Skeletal muscle cell (primary cell): Measurements from ENCODE around the gene PTPRD.

Experiments
- DNase-seq: peaks from one replicate; pipeline ENCODE4 v3.0.0-alpha.2; 2010; ENCODE audit warnings: low read depth
- H3K4me3 ChIP-seq: 2 replicates; pipeline ENCODE4 v1.5.1; 2011; ENCODE audit warnings: low read depth, mild to moderate bottlenecking, control low read depth, low read length, moderate library complexity

Gene PTPRD

DNA sequence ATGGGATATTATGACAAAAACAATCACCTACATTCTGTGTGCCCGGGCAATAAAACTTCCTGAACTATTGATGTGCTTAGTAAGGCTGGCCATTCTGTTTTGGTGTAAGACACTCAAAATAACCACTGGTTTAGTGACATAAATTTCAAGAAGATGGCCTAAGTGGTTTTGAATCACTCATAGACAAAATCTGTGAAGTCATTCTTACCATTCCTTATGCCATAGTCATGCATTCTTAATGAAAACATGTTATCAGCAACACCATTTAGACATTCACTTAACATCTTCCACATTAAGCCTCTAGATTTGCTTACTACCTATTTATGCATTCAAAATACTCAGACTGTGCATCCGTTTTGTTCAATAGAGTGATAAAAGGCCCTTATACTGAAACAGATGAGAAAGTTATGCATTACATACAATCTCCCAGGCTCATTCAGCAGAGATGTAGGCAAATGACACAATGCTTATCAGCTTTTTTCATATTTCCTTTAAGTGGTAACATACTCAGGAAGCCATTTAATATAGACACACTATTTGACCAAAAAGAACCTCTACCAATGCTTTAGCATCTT is 1964.4 kb downstream of the PTPRD start:
- no peak for DNase-seq
- no peak overlapping the region for H3K4me3 ChIP-seq

DNA sequence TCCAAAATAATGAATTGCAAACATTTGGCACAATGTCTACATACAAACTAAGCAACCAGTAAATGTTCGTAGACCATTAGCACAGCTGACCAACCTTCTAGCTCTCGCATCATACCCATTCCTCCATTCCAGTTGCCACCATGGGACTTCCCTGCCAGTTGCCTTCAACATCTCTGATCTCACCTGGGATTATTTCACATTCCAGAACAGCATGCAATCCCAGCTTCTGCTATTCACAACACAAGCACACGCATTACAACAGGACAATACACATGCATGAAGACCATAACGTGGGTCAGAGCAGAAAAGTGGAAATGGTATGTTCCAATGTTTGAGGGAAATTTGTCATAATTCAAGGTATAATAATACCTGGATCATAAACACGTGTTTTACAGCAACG is 1965.0 kb downstream of the PTPRD start:
- H3K4me3 ChIP-seq, result no peak overlapping the region
- no peak for DNase-seq

DNA sequence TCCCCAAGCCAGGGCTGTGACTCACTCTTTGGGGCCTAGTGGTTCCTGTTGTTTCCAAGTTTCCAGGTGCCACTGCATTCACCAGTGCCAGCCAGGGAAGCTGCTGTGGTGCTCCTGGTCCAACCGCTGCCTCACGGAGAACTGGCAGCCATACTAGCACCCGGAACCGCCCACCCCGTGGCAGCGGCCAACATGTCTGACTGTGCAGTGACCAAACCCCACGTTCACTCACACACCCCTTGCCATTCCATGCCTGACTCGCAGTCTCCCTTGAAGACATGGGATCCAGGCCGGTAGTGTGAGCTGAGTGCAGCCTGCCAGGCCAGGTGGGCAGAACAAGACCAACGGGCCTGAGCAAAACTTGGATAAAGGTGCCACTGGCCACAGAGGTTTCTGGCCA is 1968.2 kb downstream of the PTPRD start:
- no peak for DNase-seq
- H3K4me3 ChIP-seq, result no peak overlapping the region

DNA sequence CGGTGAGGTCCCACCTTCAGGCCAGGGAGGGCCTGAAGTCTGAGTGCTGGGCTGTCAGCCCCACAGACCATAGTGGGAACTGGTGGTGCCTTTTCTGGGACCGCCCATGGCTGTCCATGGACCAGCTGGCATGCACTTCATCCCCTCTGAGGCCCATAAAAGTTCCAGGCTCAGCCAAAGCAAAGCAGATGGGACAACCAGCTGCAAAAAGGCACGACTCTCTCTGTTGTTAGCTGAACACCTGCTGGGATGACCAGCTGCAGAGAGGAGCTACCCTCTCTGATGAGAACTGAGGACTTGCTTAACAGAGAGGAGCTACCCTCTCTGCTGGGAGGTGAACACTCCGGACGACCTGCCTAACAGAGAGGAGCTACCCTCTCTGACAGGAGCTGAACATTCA is 1968.9 kb downstream of the PTPRD start:
- H3K4me3 ChIP-seq, result no peak overlapping the region
- DNase-seq, result no peak

DNA sequence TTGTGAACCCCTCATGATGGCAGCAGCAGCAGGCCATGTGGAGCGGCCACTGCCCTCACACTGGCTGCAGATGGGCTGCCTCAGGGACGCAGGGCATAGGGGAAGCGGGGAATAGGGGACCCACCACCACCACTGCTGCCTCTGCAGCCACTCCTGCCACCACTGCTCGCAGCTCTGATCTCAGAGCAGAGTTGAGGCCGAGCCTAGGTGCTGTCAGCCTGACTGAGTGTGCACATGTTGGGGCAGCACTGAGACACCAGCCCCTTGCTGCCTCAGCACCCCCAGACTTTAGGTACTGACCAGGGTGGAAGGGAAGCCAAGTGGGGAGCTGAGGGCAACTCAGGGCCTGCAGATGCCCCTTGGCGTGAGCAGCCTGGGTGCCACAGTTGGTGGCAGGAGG is 1969.3 kb downstream of the PTPRD start:
- no peak overlapping the region for H3K4me3 ChIP-seq
- DNase-seq, result no peak

DNA sequence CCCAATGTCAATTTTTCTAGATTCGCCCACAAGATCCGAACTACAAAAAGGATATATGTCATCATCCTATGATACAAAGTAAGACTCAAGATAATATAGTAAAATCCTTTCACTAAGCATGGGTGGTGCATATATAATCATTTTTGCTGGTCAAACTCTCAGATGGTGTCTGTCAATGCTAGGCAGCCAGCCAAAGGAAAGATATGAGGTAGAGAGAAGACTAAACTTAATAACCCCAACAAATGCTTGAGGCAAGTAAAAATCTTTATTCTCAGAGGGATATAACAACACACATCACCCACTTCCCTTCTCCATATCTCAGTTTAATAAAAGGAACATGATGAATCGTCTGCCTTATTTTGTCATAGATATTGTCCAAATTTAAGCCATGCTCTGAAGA is 1972.0 kb downstream of the PTPRD start:
- DNase-seq, result no peak
- H3K4me3 ChIP-seq, result no peak overlapping the region

DNA sequence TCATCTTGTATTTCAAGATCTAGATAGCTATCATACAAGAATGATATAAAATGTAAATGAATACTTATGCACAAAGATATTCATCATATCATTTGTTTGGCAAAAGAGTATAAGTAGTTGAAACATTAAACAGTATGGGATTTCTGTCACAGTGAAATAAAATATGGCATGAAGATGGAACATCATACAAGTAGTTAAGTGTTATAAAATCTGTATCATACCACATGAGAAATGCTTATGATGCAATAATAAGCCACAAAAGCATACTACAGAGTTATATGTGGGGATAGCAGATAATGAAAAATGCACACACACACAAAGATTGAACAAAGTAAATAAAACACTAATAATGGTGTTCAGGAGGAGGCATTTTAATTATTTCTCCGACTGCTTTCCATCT is 1975.2 kb downstream of the PTPRD start:
- no peak overlapping the region for H3K4me3 ChIP-seq
- DNase-seq, result no peak

DNA sequence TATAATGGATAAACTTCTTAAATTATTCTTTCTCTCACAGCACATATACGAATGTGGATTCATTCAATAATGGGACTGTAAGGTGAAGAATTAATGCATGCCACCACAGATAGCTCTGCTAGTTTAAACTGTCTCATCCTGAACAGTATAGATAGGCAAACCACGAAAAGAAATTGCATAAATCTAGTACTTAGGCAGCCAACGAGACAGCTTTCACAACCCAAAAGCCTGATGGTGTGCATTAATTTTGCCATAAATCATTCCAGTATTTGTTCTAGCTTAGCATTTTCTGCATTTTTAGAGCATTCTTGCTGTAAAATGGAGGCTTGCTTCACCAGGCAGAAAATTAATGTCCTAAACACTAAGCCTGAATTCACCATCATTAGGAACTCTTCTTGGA is 1979.0 kb downstream of the PTPRD start:
- DNase-seq, result no peak
- H3K4me3 ChIP-seq, result no peak overlapping the region

DNA sequence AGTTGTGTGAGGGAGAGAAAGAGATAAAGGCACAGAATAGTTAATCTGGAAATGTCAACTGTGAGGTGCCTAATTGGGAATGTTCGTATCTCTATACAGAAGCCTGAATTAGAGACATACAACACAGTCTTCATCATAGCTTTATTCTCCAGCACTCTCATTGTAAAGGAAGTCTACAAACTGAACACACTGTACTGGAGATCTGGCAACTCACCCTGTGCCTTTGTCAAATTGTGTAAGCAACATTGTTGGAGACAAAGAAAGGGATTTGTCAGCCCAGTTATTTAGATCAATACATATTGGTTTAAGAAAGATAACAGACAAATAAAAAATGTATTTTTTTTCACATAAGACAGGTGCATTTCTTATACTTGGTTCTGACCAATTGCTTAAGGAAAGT is 1980.3 kb downstream of the PTPRD start:
- H3K4me3 ChIP-seq, result no peak overlapping the region
- no peak for DNase-seq

DNA sequence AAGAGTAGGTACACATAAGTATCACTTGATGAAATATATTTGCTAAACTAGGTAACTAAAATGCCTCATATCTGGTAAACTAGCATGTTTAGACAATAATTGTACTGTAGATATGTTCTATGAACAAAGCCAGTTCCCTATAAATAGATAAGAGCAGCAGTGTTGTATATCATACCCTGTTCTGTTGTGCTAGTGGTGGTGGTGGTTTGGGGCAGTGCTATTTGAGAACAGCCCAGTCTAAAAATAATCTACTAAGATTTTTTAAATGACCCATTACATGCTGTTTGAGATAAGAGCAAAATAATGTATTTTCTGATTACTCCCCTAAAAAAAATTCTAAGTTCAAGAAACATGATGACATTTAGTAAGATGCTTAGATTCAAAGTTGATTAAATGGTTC is 1984.0 kb downstream of the PTPRD start:
- no peak overlapping the region for H3K4me3 ChIP-seq
- DNase-seq, result no peak

DNA sequence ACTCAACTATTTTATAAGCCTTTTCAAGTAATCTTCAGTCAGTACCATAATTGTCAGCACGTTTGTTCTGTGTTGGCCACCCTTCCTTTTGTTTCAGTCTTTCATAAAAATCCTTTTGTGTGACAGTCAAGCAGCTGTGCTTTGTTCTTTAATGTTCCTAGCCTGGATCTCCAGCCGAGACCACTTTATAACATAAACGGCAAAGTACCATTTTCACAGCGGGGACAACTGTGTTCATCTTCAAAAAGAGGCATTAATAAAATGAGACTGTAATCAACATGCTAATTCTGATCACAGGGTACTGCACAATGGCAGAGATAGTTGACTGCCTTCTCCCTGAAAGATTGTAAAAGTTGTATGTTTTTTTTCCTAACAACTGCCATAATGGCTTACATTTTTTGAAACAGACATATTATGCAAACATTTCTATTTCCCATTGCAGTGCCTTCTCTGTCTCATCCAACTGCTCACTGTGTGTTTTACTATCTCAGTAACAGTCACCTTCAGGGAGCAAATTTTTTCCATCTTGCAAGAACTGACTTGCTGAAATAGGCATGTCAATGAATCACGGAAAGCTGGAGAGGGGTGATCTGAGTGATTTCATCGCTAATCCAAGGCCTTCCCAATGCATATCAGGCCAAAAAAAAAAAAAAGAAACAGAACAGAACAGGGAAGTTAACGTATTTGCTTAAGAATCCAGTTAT is 1984.7 kb downstream of the PTPRD start:
- no peak overlapping the region for H3K4me3 ChIP-seq
- DNase-seq, result no peak

DNA sequence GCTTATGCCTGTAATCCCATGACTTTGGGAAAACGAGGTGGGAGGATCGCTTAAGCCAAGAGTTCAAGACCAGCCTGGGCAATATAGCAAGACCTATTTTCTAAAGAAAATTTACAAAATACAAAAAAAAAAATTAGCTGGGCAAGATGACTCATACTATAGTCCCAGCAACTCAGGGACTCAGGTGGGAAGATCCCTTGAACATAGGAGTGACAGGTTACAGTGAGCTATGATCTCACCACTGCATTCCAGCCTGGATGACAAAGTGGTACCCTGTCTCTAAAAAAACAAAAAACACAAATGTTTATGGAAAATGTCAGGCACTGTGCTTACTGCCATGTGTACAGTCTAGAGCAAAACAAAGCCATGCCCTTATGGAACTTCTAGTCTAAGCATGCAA is 1989.9 kb downstream of the PTPRD start:
- no peak for DNase-seq
- no peak overlapping the region for H3K4me3 ChIP-seq

DNA sequence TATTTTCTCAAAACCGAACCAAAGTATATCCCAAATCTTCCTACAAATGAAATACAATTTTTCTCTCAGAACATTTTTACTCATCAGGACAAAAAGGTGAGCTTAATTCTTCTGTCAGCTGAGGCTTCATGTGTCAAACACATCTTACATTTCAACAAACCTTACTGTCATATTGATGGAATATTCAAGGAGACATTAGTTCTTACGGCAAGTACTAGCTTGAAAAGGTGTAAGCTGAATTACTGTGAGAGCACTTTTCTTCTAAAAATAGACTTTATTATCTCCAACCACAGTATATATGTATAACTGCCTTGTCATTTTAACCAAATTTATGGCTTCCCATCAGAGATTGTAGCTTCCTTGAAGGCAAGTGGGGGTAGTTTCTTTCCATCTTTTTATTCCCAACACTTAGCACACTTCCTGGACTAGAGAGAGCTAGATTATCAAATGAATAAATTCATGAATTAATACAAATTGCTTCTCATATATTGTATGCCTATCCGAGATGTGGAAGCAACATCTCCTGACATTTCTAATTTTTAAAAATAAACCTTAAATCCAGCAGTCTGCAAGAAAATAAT is 1990.5 kb downstream of the PTPRD start:
- no peak overlapping the region for H3K4me3 ChIP-seq
- DNase-seq, result no peak

DNA sequence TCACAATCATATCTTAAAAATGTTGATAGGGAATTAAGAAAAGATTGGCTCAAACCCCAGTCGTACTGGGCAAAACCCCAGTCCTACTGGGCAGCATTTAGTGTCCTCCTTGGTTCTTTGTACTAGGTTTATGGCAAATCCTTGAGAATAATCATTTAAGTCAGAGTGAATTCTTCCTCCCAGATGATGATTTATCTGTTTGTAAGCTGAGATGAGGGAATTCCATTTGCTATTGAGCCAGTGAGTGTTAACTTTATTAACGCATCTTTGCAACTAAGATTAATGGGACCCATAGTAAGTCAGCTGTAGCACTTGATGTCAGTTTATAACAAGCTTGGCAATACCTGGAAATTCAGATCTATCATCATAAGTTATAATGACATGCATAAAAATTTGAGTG is 1991.4 kb downstream of the PTPRD start:
- no peak for DNase-seq
- H3K4me3 ChIP-seq, result no peak overlapping the region

DNA sequence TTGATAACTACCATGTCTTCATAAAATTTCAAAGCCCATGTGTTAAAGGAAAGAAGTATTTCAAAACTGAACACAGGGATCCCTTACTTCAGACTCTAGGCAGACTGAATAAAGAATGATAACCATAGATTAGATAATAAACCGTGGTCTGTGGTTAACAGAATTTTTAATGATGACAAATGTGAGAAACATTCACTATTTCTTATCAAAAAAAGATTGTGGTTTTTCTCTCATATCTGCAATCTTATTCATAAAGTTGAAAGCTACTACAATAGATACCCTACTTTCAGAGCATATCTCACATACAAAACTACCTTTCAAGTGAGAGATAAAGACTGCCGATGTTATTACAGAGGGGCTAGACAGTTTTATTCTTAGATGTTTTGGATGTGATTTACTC is 1996.4 kb downstream of the PTPRD start:
- no peak overlapping the region for H3K4me3 ChIP-seq
- DNase-seq, result no peak

DNA sequence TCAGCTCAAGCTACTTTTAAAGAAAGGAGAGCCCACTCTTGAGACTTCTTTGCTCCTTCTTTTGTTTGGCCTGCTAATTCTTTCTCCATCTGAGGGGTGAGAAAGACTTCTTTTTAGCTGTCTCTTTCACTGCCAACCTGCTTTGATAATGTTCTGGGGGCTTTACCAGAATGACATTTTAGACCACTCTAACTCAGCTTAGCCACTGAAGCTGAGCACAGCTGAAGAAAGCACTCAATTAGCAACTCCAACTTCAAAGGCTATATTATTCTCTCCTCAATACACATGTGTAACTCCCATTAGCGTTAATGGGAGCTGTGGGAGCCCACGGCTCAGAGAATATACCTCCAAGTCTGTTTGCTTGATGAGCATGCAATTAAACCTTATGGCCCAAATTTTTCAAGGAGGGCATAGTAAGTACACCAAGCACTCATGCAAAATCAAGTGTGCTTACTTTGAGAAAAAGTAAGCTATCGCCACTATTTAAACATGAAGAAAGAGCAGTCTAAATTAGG is 1997.8 kb downstream of the PTPRD start:
- H3K4me3 ChIP-seq, result no peak overlapping the region
- DNase-seq, result no peak

DNA sequence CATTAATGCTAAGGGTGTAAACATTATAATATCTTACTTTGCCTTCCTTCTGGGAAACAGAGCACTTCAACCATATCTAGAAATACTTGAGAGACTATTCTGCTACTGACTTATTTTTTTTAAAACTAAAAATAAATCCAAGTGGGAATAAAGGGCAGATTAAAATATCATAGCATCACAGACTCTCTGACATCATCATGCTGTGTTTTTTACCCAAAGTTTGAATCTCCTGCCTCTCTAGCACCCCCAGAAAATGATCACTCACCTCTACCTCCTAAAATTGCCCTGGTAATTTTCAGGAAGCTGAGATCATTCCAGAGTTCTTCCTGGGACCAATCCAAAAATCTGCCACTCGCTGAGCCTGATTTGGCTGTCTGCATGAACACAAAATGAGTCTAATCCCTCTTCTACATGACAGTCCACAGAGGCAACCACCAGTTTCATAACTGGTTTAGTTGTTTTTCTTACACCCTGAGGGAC is 1999.4 kb downstream of the PTPRD start:
- no peak overlapping the region for H3K4me3 ChIP-seq
- no peak for DNase-seq

DNA sequence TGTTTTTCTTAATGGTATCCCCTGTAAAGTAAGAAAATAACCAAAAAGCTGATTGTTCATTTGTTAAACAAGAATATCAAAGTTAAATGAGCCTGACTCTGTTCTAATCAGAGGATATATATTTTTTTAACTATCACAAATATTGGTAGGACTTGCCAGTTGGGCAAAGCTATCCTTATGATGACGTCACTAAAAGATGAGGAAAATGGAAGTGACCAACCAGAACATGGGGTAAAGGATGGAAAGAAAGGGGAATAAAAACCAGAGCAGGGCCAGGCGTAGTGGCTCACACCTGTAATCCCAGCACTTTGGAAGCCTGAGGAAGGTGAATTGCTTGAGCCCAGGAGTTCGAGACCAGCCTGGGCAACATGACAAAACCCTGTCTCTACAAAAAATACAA is 2001.6 kb downstream of the PTPRD start:
- no peak for DNase-seq
- no peak overlapping the region for H3K4me3 ChIP-seq

DNA sequence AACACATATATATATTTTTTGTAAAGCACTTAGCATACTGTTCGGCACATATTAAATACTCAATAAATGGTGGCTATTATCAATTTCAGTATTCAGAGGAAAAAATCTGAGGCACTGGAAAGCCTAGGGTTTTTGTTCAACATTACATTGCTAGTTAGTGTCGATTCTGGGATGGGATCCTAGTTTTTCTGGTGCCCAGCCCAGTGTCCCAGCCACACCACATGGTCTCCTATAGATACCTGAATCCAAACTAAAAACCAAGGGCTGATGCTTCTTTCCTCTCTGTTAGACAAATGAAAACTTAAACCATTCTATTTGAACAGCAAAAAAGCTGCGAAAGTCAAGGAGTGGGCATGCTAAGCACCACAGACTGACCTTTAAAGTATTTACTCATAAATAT is 2002.5 kb downstream of the PTPRD start:
- no peak overlapping the region for H3K4me3 ChIP-seq
- DNase-seq, result no peak

DNA sequence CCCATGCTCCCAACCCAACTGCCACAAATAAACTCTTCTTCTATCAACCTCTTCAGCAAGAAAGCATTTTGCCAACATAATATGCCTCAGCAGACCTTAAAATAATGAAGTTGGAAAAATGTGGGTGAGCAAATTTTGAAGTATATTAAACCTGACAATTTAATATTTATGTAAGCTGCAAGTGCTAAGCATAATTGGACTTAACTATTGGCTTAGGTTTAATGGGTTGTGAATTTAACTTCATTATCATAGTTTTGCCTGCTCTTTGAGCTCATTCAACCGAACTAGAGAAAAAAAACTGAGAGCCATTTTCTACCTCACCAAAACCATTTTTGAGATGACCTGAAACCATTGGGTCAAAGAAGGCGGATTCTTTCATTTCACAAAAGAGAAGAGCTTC is 2007.7 kb downstream of the PTPRD start:
- H3K4me3 ChIP-seq, result no peak overlapping the region
- no peak for DNase-seq

DNA sequence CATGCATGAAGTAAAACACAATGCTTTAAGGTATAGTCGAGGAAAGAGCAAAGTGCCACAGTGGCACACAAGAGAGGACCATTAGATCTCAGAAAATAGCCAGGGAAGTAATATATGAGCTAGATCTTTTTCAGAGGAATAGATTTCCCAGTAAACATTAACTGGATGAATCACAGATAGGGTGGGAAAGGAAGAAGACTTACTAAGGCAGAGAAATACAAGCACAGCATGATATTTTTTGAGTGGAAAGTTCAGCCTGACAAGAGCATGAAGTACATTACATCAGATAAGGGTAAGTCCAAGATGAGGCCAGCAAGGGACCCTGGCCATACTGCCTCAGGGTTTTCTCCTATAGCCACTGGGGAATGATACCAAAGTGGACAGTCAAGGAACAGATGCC is 2008.6 kb downstream of the PTPRD start:
- H3K4me3 ChIP-seq, result no peak overlapping the region
- no peak for DNase-seq
